Body of pancreas (tissue), 4 donors: ENCODE data around the gene CAMK2D. TPM values are rescaled to one million over a fixed set of nuclear protein-coding genes. Genes with fewer than 3 reads are reported as not detected.
"Not testable (repeated sequence)": the region's sequence is repeated elsewhere in the genome, so short reads cannot be mapped to it uniquely, and the experiment has no call there.

Source experiments
- ATAC-seq: fragments of 150-250 bp; one replicate; pipeline ENCODE4 v1.9.1; 2016
- DNase-seq, 4 donors: peaks; one replicate each; pipeline ENCODE4 v3.0.0-alpha.2; 2019
- H3K27ac ChIP-seq, 4 donors: fragments of 200-600 bp; sonication (generic); 1 replicate in 3 of 4; 2 replicates in 1 of 4; pipeline versions ENCODE4 v1.5.1 to v1.6.1; 2016 to 2019; ENCODE audit warnings: mild to moderate bottlenecking in 1 of 4, mixed read lengths in 1 of 4, moderate library complexity in 1 of 4
- H3K27me3 ChIP-seq, 2 donors: fragments of 200-600 bp; sonication (generic); one replicate each; pipeline ENCODE4 v1.6.0; 2016; ENCODE audit warnings: mild to moderate bottlenecking in 1 of 2
- H3K36me3 ChIP-seq, 2 donors: fragments of 200-600 bp; sonication (generic); replicated peaks in 1 of 2; 2 replicates each; pipeline ENCODE4 v1.5.1; 2016; ENCODE audit warnings: low read depth in 2 of 2; ENCODE audit not compliant: insufficient read depth in 1 of 2
- H3K4me1 ChIP-seq: fragments of 200-600 bp; sonication (generic); one replicate; pipeline ENCODE4 v1.6.0; 2016
- H3K4me3 ChIP-seq, 2 donors: fragments of 200-600 bp; sonication (generic); 1 replicate in 1 of 2; 2 replicates in 1 of 2; pipeline ENCODE4 v1.5.1; 2016 to 2019
- H3K9me3 ChIP-seq, 3 donors: fragments of 200-600 bp; sonication (generic); 1 replicate in 2 of 3; 2 replicates in 1 of 3; pipeline ENCODE4 v1.5.1; 2016
- POLR2A ChIP-seq, 3 donors: fragments of 450-650 bp; IDR thresholded peaks; one replicate each; pipeline ENCODE4 v1.6.1; 2016; ENCODE audit warnings: antibody characterized with exemption in 3 of 3, mild to moderate bottlenecking in 2 of 3
- WGBS, 2 donors: methylation state at CpG; one replicate each; pipeline ENCODE4 v1.1.5; 2017; 5-methylcytosine and 5-hydroxymethylcytosine counted together
- intact Hi-C: fragments of 100-400 bp; cut with DNase I; formaldehyde crosslinking; loops from one replicate; pipeline ENCODE4 v1.15.1; 2023
- total RNA-seq, 2 donors: library from RNA; depleted of rRNA; stranded (reverse); fragments of >200 nt; gene quantifications; one replicate each; pipeline ENCODE4 v1.1.0, GENCODE V29; 2016
- TF ChIP-seq, protein P1 (sequence below), 7 experiments: fragments of 450-650 bp in 4 of 7; fragments of 200-600 bp in 3 of 7; sonication (generic) in 3 of 7; IDR thresholded peaks; one replicate each; pipeline ENCODE4 v1.5.1; 2016 to 2019; ENCODE audit warnings: antibody characterized with exemption in 7 of 7

Gene CAMK2D
- 10 to 100 TPM; 25.7 to 29.3 TPM for total RNA-seq

DNA sequence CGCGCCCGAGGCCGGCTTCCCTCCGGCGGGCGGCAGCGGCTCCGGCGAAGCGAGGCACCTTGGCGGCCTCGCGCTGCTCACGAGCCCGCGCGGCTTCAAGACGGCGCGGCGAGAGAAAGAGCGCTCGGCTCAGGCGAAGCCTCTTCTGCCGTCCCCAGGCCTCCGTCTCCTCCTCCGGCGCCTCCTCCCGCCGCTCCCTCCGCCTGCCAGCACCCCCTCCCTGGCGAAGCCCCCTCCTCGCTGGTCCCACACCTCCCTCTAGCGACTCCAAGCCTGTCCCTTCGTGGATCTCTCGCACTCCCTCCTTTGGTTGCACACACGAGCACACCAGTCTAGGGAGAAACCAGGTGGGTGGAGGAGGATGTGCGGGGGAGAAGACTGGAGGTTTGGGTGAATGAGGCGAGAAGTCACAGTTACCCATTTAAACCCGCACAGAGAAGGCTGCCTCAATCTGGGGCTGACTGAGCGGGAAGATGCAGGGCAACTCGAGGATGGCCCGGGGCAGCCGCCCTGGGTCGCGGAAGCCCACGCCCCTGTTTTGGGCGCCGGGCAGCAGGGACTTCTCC lies at the start of gene CAMK2D:
Gene CAMK2D (minus strand): TSS at position 119 of the 566 bp plus-strand sequence. CDS start 670 bp downstream, outside the sequence.
- DNase-seq (peak; percentile 85 to 89 (median 86)), ATAC-seq (peak; percentile 74)
- peaks cover 8% of the 10 kb centered on the region for H3K4me1 ChIP-seq
- H3K36me3 ChIP-seq = no peaks in the 10 kb centered on the region
- 1% methylated on average over 21 to 50 of the region's 50 CpGs for WGBS, 2 donors
- H3K4me3 ChIP-seq = peak within 1 kb of the TSS; percentile 48 to 77
- intact Hi-C loops = no loop called here
- no peaks in the 10 kb centered on the region for H3K9me3 ChIP-seq
- no peaks in the 10 kb centered on the region for H3K27me3 ChIP-seq
- peak within 1 kb of the TSS; percentile 97 to 99 (median 99) for H3K27ac ChIP-seq
- TF ChIP-seq, protein P1, sequence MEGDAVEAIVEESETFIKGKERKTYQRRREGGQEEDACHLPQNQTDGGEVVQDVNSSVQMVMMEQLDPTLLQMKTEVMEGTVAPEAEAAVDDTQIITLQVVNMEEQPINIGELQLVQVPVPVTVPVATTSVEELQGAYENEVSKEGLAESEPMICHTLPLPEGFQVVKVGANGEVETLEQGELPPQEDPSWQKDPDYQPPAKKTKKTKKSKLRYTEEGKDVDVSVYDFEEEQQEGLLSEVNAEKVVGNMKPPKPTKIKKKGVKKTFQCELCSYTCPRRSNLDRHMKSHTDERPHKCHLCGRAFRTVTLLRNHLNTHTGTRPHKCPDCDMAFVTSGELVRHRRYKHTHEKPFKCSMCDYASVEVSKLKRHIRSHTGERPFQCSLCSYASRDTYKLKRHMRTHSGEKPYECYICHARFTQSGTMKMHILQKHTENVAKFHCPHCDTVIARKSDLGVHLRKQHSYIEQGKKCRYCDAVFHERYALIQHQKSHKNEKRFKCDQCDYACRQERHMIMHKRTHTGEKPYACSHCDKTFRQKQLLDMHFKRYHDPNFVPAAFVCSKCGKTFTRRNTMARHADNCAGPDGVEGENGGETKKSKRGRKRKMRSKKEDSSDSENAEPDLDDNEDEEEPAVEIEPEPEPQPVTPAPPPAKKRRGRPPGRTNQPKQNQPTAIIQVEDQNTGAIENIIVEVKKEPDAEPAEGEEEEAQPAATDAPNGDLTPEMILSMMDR (IDR thresholded peaks at IDR 0.05) = peak; percentile 41 to 90 (median 60)
- TF ChIP-seq POLR2A (IDR thresholded peaks at IDR 0.05) = peak in 1 of 3 donors; percentile 55

DNA sequence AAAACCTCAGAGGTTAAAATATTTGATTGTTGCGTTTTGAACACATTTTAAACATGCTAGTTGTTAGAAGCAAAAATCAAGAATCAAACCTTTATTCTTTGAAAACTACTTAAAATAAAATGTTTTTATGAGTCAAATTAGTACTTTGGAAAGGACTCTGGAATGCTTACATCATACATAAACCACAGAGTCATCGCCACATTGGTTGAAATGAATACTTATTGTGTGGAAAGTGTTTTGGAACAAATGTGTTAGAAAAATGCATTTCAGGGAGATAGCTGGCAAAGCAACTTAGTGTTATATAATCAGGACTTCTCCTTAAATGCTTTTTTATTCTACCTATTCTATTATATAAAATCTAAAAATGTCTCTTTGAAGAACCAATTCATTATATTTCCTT lies 49.4 kb upstream of the CAMK2D start:
- 71 to 77% methylated on average over 2 of the region's 2 CpGs for WGBS, 2 donors
- no peaks in the 10 kb centered on the region for H3K4me1 ChIP-seq
- H3K9me3 ChIP-seq = no peaks in the 10 kb centered on the region
- ATAC-seq (no peak), DNase-seq (no peak)
- intact Hi-C loops = no loop called here
- H3K27ac ChIP-seq = no peak overlapping the region
- H3K36me3 ChIP-seq = no peaks in the 10 kb centered on the region
- H3K27me3 ChIP-seq = no peaks in the 10 kb centered on the region
- no peak overlapping the region for H3K4me3 ChIP-seq
- no peak for TF ChIP-seq POLR2A (IDR thresholded peaks at IDR 0.05)
- TF ChIP-seq, protein P1 (IDR thresholded peaks at IDR 0.05) = no peak

DNA sequence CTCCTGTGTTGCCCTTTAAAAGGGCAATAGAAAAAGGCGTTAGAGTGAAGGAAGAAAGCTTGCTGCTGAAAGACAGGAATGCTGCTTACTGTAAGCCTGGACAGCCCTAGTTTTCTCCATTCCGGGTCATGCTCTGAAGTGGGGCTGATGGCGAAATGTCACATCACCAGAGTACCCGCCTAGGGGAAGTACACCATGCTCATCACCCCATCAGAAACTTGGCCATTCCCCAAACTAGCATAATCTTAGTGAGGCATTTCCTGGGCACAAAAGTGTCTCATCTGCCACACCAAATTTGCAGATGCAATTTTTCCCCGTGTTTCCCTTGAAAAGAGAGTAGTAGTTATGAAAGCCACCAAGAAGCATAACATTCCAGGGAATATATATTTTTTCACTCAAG lies 47.8 kb upstream of the CAMK2D start:
- DNase-seq (peak in 1 of 4 donors; percentile 62), ATAC-seq (no peak)
- 73 to 81% methylated on average over 5 of the region's 5 CpGs for WGBS, 2 donors

DNA sequence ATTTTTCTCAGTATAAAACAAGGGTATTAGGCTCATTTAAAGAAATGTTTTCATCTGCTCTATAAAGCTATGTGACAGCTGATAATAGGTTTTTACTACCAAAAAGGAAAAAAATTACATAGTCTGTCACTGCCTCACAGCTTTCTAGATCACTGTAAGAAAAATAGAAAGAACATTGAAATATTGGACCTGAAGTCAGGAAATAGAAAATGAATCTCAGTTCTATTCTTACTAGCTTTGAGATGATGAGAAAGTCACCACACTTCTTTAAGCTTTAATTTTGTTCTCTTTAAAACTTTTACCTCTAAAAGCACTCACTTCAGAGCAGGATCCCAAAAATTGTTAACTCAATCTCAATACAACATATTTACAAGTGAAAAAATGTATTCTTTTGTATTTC lies 45.3 kb upstream of the CAMK2D start:
- Histone ChIP-seq H3K9me3 (no peaks in the 10 kb centered on the region), H3K27me3 (no peaks in the 10 kb centered on the region), H3K4me1 (no peaks in the 10 kb centered on the region), H3K27ac (no peak overlapping the region), H3K4me3 (no peak overlapping the region), H3K36me3 (no peaks in the 10 kb centered on the region)
- ATAC-seq (no peak), DNase-seq (no peak)
- TF ChIP-seq POLR2A (IDR thresholded peaks at IDR 0.05) = no peak
- TF ChIP-seq, protein P1 (IDR thresholded peaks at IDR 0.05) = no peak
- intact Hi-C loops = no loop called here

More for the DNA sequence above, 47.8 kb upstream of the CAMK2D start:
- Histone ChIP-seq H3K9me3 (no peaks in the 10 kb centered on the region), H3K4me3 (no peak overlapping the region), H3K36me3 (no peaks in the 10 kb centered on the region), H3K27ac (no peak overlapping the region), H3K4me1 (no peaks in the 10 kb centered on the region), H3K27me3 (no peaks in the 10 kb centered on the region)
- intact Hi-C loops = no loop called here
- TF ChIP-seq POLR2A (IDR thresholded peaks at IDR 0.05) = no peak
- TF ChIP-seq, protein P1 (IDR thresholded peaks at IDR 0.05) = no peak

DNA sequence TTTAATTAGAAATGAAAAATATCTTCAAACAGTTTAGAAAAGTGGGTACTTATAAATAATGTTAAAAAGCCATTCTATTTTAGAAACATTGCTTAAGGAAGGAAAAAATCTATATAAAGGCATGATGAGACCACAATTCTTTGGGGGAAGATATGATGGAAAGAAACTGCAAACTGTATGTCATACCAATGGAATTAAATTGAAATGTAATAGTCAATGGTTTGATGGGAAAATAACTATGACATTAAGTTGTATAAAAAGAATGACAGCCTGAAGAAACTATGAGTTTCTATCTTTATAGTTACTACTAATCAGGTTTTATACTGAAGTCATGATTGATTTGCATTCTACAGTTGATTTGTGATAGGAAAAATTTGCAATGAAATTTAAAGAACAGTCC lies 40.3 kb upstream of the CAMK2D start:
- Histone ChIP-seq H3K9me3 (no peaks in the 10 kb centered on the region), H3K4me1 (no peaks in the 10 kb centered on the region), H3K27ac (no peak overlapping the region), H3K4me3 (no peak overlapping the region), H3K27me3 (no peaks in the 10 kb centered on the region), H3K36me3 (no peaks in the 10 kb centered on the region)
- no peak for TF ChIP-seq POLR2A (IDR thresholded peaks at IDR 0.05)
- TF ChIP-seq, protein P1 (IDR thresholded peaks at IDR 0.05) = no peak
- intact Hi-C loops = no loop called here
- DNase-seq (no peak), ATAC-seq (no peak)

DNA sequence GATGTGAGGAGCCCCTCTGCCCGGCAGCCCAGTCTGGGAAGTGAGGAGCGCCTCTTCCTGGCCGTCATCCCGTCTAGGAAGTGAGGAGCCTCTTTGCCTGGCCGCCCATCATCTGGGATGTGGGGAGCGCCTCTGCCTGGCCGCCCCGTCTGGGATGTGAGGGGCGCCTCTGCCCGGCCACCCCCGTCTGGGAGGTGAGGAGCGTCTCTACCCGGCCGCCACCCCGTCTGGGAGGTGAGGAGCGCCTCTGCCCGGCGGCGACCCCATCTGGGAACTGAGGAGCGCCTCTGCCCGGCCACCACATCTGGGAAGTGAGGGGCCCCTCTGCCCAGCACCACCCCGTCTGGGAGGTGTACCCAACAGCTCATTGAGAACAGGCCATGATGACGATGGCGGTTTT lies 34.8 kb upstream of the CAMK2D start:
- H3K27ac ChIP-seq, H3K36me3 ChIP-seq, ATAC-seq, DNase-seq, H3K4me3 ChIP-seq, H3K9me3 ChIP-seq, H3K27me3 ChIP-seq, H3K4me1 ChIP-seq, intact Hi-C loops: not testable (repeated sequence)
- WGBS, 2 donors = 86 to 90% methylated on average over 15 of the region's 24 CpGs
